Loucy (cell line): Measurements from ENCODE around the gene TRIM75.

Source experiments
- H2AFZ ChIP-seq: fragments of 200-600 bp; sonication (generic); 2 replicates; pipeline ENCODE4 v1.6.0; 2016; ENCODE audit warnings: antibody characterized with exemption, mild to moderate bottlenecking, low read length, moderate library complexity
- H3F3A ChIP-seq: fragments of 200-600 bp; 2 replicates; pipeline ENCODE4 v1.6.0; 2016; ENCODE audit warnings: antibody characterized with exemption, low read depth, mild to moderate bottlenecking
- H3K27me3 ChIP-seq: fragments of 200-600 bp; sonication (generic); 2 replicates; pipeline ENCODE4 v1.6.1; 2014; ENCODE audit warnings: low read length, mild to moderate bottlenecking; ENCODE audit not compliant: insufficient read depth, poor library complexity, severe bottlenecking
- H3K36me3 ChIP-seq: fragments of 200-600 bp; sonication (generic); 2 replicates; pipeline ENCODE4 v1.6.1; 2016; ENCODE audit warnings: low read length; ENCODE audit not compliant: insufficient read depth
- H3K4me1 ChIP-seq: fragments of 200-600 bp; sonication (generic); 2 replicates; pipeline ENCODE4 v1.5.1; 2014; ENCODE audit warnings: low read length, mild to moderate bottlenecking; ENCODE audit not compliant: insufficient read depth, poor library complexity, severe bottlenecking
- H3K4me2 ChIP-seq: fragments of 200-600 bp; sonication (generic); 2 replicates; pipeline ENCODE4 v1.6.0; 2014; ENCODE audit warnings: antibody characterized with exemption, low read length, low read depth, mild to moderate bottlenecking; ENCODE audit not compliant: poor library complexity, severe bottlenecking
- H3K4me3 ChIP-seq: fragments of 200-600 bp; sonication (generic); 2 replicates; pipeline ENCODE4 v1.5.1; 2014; ENCODE audit warnings: low read length, mild to moderate bottlenecking, mixed read lengths; ENCODE audit not compliant: poor library complexity, severe bottlenecking
- H3K79me2 ChIP-seq: fragments of 200-600 bp; sonication (generic); 2 replicates; pipeline ENCODE4 v1.6.1; 2014; ENCODE audit warnings: low read length; ENCODE audit not compliant: insufficient read depth
- H3K9ac ChIP-seq: fragments of 200-600 bp; sonication (generic); 2 replicates; pipeline ENCODE4 v1.6.0; 2014; ENCODE audit warnings: mild to moderate bottlenecking, low read depth, low read length, moderate library complexity; ENCODE audit not compliant: poor library complexity, severe bottlenecking
- H3K9me2 ChIP-seq: fragments of 200-600 bp; sonication (generic); replicated peaks from 2 replicates; pipeline ENCODE4 v1.6.1; 2016; ENCODE audit warnings: low read depth, low read length, mixed read lengths
- H3K9me3 ChIP-seq: fragments of 200-600 bp; sonication (generic); 2 replicates; pipeline ENCODE4 v1.6.1; 2014; ENCODE audit warnings: mild to moderate bottlenecking, antibody characterized with exemption, low read length, low read depth; ENCODE audit not compliant: insufficient read depth
- H4K20me1 ChIP-seq: fragments of 200-600 bp; sonication (generic); 2 replicates; pipeline ENCODE4 v1.6.0; 2014; ENCODE audit warnings: antibody characterized with exemption, low read length, mild to moderate bottlenecking; ENCODE audit not compliant: insufficient read depth, poor library complexity, severe bottlenecking
- EZH2phosphoT487 ChIP-seq: fragments of 200-600 bp; IDR thresholded peaks from 2 replicates; pipeline ENCODE4 v1.6.1; 2018; ENCODE audit warnings: antibody characterized with exemption, mild to moderate bottlenecking, moderate library complexity, borderline replicate concordance
- TF ChIP-seq, protein P1 (sequence below): fragments of 200-600 bp; sonication (generic); conservative IDR thresholded peaks from 2 replicates; pipeline ENCODE4 v1.5.1; 2014; ENCODE audit warnings: mild to moderate bottlenecking, antibody characterized with exemption, low read length

TRIM75 gene

DNA sequence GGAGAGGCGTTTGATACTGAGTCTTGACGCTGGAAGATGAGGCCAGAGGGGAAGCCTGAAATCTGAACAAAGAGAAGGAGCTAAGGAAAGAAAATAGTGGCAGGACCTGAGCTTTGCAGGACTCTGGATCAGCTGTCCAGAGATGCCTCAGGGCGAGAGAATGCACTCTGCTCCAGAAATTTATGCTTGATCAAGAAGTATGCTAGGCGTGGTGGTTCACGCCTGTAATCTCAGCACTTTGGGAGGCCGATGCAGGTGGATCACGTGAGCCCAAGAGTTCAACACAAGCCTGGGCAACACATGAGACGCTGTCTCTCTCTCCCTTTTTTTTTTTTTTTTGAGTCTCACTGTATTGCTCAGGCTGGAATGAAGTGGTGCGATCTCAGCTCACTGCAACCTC, 1.9 kb downstream of the TRIM75 start:
- H3K4me2 ChIP-seq, result no peak overlapping the region
- no peak overlapping the region for H3K4me3 ChIP-seq
- no peak overlapping the region for H3K9ac ChIP-seq
- TF ChIP-seq EZH2phosphoT487, result no peak
- TF ChIP-seq, protein P1, sequence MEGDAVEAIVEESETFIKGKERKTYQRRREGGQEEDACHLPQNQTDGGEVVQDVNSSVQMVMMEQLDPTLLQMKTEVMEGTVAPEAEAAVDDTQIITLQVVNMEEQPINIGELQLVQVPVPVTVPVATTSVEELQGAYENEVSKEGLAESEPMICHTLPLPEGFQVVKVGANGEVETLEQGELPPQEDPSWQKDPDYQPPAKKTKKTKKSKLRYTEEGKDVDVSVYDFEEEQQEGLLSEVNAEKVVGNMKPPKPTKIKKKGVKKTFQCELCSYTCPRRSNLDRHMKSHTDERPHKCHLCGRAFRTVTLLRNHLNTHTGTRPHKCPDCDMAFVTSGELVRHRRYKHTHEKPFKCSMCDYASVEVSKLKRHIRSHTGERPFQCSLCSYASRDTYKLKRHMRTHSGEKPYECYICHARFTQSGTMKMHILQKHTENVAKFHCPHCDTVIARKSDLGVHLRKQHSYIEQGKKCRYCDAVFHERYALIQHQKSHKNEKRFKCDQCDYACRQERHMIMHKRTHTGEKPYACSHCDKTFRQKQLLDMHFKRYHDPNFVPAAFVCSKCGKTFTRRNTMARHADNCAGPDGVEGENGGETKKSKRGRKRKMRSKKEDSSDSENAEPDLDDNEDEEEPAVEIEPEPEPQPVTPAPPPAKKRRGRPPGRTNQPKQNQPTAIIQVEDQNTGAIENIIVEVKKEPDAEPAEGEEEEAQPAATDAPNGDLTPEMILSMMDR, result no peak
- H2AFZ ChIP-seq, result no peak overlapping the region
- H3F3A ChIP-seq, result no peaks in the 10 kb centered on the region
- H3K79me2 ChIP-seq, result no peaks in the 10 kb centered on the region
- no peaks in the 10 kb centered on the region for H3K4me1 ChIP-seq
- no peaks in the 10 kb centered on the region for H3K27me3 ChIP-seq
- no peaks in the 10 kb centered on the region for H4K20me1 ChIP-seq
- H3K9me2 ChIP-seq, result no peaks in the 10 kb centered on the region
- no peaks in the 10 kb centered on the region for H3K36me3 ChIP-seq
- H3K9me3 ChIP-seq, result no peaks in the 10 kb centered on the region

DNA sequence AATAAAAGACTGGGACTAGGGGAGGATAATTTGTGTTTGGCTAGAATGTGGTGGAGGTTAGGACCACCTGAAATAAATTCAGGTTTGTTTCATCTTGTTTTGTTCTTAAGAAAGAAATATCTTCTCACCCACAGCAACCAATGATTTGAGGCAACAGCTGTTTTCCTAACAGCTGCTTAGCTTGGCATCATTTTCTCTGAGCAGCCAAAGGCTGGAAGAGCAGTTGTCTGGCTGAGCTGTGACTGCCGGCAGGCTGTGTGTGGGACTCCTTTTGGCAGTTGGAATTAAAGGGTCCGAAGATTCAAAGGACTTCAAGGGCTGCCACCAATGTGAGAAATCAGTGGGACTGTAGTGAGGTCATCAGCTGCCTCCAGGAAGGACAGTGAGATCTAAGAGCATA, 5.0 kb downstream of the TRIM75 start:
- TF ChIP-seq, protein P1, result no peak
- TF ChIP-seq EZH2phosphoT487, result no peak
- Histone ChIP-seq H4K20me1 (no peaks in the 10 kb centered on the region), H3K4me1 (no peaks in the 10 kb centered on the region)

DNA sequence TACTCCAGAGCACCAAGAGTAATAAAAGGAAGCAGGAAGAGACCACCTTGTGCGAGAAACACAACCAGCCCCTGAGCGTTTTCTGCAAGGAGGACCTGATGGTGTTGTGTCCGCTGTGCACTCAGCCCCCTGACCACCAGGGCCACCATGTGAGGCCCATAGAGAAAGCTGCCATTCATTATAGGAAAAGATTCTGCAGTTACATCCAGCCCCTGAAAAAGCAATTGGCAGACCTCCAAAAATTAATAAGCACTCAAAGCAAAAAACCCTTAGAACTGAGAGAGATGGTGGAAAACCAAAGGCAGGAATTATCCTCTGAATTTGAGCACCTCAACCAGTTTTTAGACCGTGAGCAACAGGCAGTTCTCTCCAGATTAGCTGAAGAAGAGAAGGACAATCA, 5.7 kb downstream of the TRIM75 start:
- H3K9ac ChIP-seq, result no peak overlapping the region

More for the DNA sequence above, 5.0 kb downstream of the TRIM75 start:
- no peak overlapping the region for H2AFZ ChIP-seq
- no peak overlapping the region for H3K4me2 ChIP-seq
- no peaks in the 10 kb centered on the region for H3K27me3 ChIP-seq
- no peaks in the 10 kb centered on the region for H3F3A ChIP-seq
- H3K9ac ChIP-seq, result no peak overlapping the region
- H3K79me2 ChIP-seq, result no peaks in the 10 kb centered on the region
- no peaks in the 10 kb centered on the region for H3K9me3 ChIP-seq
- no peaks in the 10 kb centered on the region for H3K9me2 ChIP-seq
- H3K4me3 ChIP-seq, result no peak overlapping the region
- no peaks in the 10 kb centered on the region for H3K36me3 ChIP-seq

More for the DNA sequence above, 5.7 kb downstream of the TRIM75 start:
- Histone ChIP-seq H3F3A (no peaks in the 10 kb centered on the region), H3K4me3 (no peak overlapping the region), H4K20me1 (no peaks in the 10 kb centered on the region), H3K36me3 (no peaks in the 10 kb centered on the region), H3K4me2 (no peak overlapping the region), H2AFZ (no peak overlapping the region), H3K9me3 (no peaks in the 10 kb centered on the region), H3K27me3 (no peaks in the 10 kb centered on the region), H3K4me1 (no peaks in the 10 kb centered on the region), H3K9me2 (no peaks in the 10 kb centered on the region), H3K79me2 (no peaks in the 10 kb centered on the region)
- TF ChIP-seq, protein P1, result no peak
- TF ChIP-seq EZH2phosphoT487, result no peak
